ENCODE data around the gene DDX41. TPM values are rescaled to one million over a fixed set of nuclear protein-coding genes. Genes with fewer than 3 reads are reported as not detected.

DDX41 gene
- total RNA-seq, 1 donor from 2014 or later, result 60.7 TPM

- no peaks in the 10 kb centered on the region for H3K4me1 ChIP-seq
- Mint-ChIP-seq H3K27me3 (ENCODE audit: insufficient read depth, low read depth) (peaks cover 4% of the 10 kb centered on the region), H3K4me1 (peaks cover 21% of the 10 kb centered on the region), H3K9me3 (no peaks in the 10 kb centered on the region), H3K36me3 (peaks cover 23% of the 10 kb centered on the region), H3K4me3 (peak overlapping the region; percentile 46), H3K27ac (no peak overlapping the region)
- peaks cover 7% of the 10 kb centered on the region for H4K20me1 ChIP-seq (ENCODE audit: low read depth)
- H3K27me3 ChIP-seq, result no peaks in the 10 kb centered on the region
- peaks cover 22% of the 10 kb centered on the region for H3F3A ChIP-seq (ENCODE audit: low read depth)
- DNase-seq (ENCODE audit: low spot score), result no peak
- no peak overlapping the region for H2AFZ ChIP-seq (replicated peaks)
- H3K79me2 ChIP-seq (ENCODE audit: low read depth), result peaks cover 25% of the 10 kb centered on the region
- H3K9ac ChIP-seq, result no peak overlapping the region
- no peaks in the 10 kb centered on the region for H3K9me3 ChIP-seq (ENCODE audit: low read depth)
- H3K36me3 ChIP-seq, result no peaks in the 10 kb centered on the region
- H3K27ac ChIP-seq, result no peak overlapping the region
- no peak for TF ChIP-seq EZH2phosphoT487 (IDR thresholded peaks at IDR 0.05)
- no peak for TF ChIP-seq CTCF (IDR thresholded peaks at IDR 0.05)
- TF ChIP-seq EZH2 (IDR thresholded peaks at IDR 0.05), result no peak
- no peak overlapping the region for H3K4me2 ChIP-seq
- H3K4me3 ChIP-seq, result no peak overlapping the region
These were observed 2.9 kb upstream of the DDX41 start for GRCh38 chr5:177519463-177520235.

DNA sequence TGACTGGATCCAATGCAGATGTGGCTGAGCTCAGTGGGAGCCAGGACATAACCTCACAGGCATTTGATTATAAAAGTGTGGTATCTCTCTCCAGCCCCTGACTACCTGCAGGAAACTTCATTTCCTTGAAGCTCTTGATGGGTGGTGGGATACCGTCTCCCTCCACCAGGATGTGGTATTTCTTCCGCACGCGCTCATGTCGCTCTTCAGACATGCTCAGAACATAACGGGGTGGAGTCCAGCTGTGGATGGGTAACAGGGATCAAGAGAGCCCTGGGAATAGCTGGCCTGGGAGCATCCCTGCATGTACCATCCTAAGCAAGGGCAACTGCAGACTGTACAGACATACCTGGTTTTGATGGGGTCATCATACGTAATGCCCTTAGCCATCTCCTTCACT is 1.2 kb downstream of the DDX41 start:
- no peak overlapping the region for H3K9ac ChIP-seq
- peaks cover 11% of the 10 kb centered on the region for H3K27me3 Mint-ChIP-seq (ENCODE audit: insufficient read depth, low read depth)

DNA sequence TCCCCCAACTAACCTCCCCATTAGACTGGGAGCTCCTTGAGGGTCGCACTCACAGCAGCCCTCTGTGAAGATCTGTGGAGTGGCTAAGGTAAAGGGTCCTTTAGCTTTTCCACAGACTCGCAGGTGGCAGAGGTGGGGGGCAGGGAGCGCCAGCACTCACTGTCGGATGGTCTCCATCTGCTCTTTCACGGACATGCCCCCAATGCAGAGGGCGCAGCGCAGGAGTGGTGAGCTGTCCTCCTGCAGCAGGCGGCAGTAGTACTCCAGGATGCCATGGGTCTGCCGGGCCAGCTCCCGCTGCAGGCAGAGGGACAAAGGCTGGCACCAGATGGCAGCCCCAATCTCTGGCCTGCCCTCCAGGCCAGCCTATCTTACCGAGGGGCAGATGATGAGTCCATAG is 2.2 kb downstream of the DDX41 start:
- peaks cover 14% of the 10 kb centered on the region for H3F3A ChIP-seq (ENCODE audit: low read depth)

More for the DNA sequence above, 1.2 kb downstream of the DDX41 start:
- no peaks in the 10 kb centered on the region for H3K4me1 ChIP-seq
- no peaks in the 10 kb centered on the region for H3K27me3 ChIP-seq
- no peaks in the 10 kb centered on the region for H3K9me3 ChIP-seq (ENCODE audit: low read depth)
- no peak for DNase-seq (ENCODE audit: low spot score)
- peak overlapping the region; percentile 94 for H3K4me2 ChIP-seq
- H4K20me1 ChIP-seq (ENCODE audit: low read depth), result peaks cover 9% of the 10 kb centered on the region
- H3K27ac Mint-ChIP-seq, result peak overlapping the region; percentile 58
- no peaks in the 10 kb centered on the region for H3K36me3 ChIP-seq
- H3K4me3 ChIP-seq, result peak overlapping the region; percentile 73
- H3K79me2 ChIP-seq (ENCODE audit: low read depth), result peaks cover 25% of the 10 kb centered on the region
- no peaks in the 10 kb centered on the region for H3K9me3 Mint-ChIP-seq
- no peak overlapping the region for H3K27ac ChIP-seq
- peaks cover 22% of the 10 kb centered on the region for H3F3A ChIP-seq (ENCODE audit: low read depth)
- peaks cover 21% of the 10 kb centered on the region for H3K4me1 Mint-ChIP-seq
- H2AFZ ChIP-seq (replicated peaks), result no peak overlapping the region
- peak overlapping the region; percentile 92 for H3K4me3 Mint-ChIP-seq
- peaks cover 30% of the 10 kb centered on the region for H3K36me3 Mint-ChIP-seq
- TF ChIP-seq CTCF (IDR thresholded peaks at IDR 0.05) (no peak), EZH2 (IDR thresholded peaks at IDR 0.05) (no peak), EZH2phosphoT487 (IDR thresholded peaks at IDR 0.05) (no peak)

DNA sequence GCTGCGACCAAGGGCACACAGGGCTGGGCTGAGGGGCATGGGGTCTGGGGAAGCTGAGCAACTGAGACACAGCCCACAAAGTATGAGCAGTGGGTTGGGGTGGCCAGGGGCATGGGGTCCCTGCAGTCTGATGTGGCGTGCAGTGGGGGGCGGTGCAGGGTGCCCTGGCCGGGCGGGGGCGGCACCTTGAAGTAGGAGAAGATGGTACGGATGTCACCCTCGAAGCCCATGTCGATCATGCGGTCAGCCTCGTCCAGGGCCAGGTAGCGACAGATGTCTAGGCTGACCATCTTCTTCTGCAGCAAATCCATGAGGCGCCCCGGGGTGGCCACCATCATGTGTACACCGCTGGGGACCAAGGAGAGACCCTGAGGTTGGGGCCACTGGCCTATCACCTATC is 3.3 kb downstream of the DDX41 start:
- Mint-ChIP-seq H3K27ac (no peak overlapping the region), H3K4me3 (no peak overlapping the region), H3K4me1 (peaks cover 23% of the 10 kb centered on the region), H3K27me3 (ENCODE audit: insufficient read depth, low read depth) (peaks cover 11% of the 10 kb centered on the region), H3K36me3 (peaks cover 20% of the 10 kb centered on the region), H3K9me3 (no peaks in the 10 kb centered on the region)
- Histone ChIP-seq H3K27ac (no peak overlapping the region), H3K4me3 (no peak overlapping the region), H3K4me2 (no peak overlapping the region), H3K27me3 (no peaks in the 10 kb centered on the region), H3K4me1 (no peaks in the 10 kb centered on the region), H3K9ac (no peak overlapping the region), H3K79me2 (ENCODE audit: low read depth) (peaks cover 19% of the 10 kb centered on the region), H4K20me1 (ENCODE audit: low read depth) (peaks cover 9% of the 10 kb centered on the region), H3K9me3 (ENCODE audit: low read depth) (no peaks in the 10 kb centered on the region), H2AFZ (replicated peaks) (no peak overlapping the region), H3K36me3 (no peaks in the 10 kb centered on the region), H3F3A (ENCODE audit: low read depth) (peaks cover 7% of the 10 kb centered on the region)
- no peak for TF ChIP-seq EZH2 (IDR thresholded peaks at IDR 0.05)
- no peak for TF ChIP-seq CTCF (IDR thresholded peaks at IDR 0.05)
- no peak for TF ChIP-seq EZH2phosphoT487 (IDR thresholded peaks at IDR 0.05)
- no peak for DNase-seq (ENCODE audit: low spot score)

More for the DNA sequence above, 2.2 kb downstream of the DDX41 start:
- H3K9me3 Mint-ChIP-seq, result no peaks in the 10 kb centered on the region
- Histone ChIP-seq H3K9ac (no peak overlapping the region), H3K4me2 (no peak overlapping the region), H3K36me3 (no peaks in the 10 kb centered on the region), H3K9me3 (ENCODE audit: low read depth) (no peaks in the 10 kb centered on the region), H2AFZ (replicated peaks) (no peak overlapping the region), H3K27me3 (no peaks in the 10 kb centered on the region), H3K27ac (no peak overlapping the region), H3K4me1 (no peaks in the 10 kb centered on the region), H3K79me2 (ENCODE audit: low read depth) (peaks cover 25% of the 10 kb centered on the region), H3K4me3 (no peak overlapping the region), H4K20me1 (ENCODE audit: low read depth) (peaks cover 9% of the 10 kb centered on the region)
- TF ChIP-seq EZH2phosphoT487 (IDR thresholded peaks at IDR 0.05) (no peak), EZH2 (IDR thresholded peaks at IDR 0.05) (no peak)
- H3K4me1 Mint-ChIP-seq, result peaks cover 21% of the 10 kb centered on the region
- no peak overlapping the region for H3K27ac Mint-ChIP-seq
- no peak for DNase-seq (ENCODE audit: low spot score)
- H3K36me3 Mint-ChIP-seq, result peaks cover 22% of the 10 kb centered on the region
- H3K4me3 Mint-ChIP-seq, result peak overlapping the region; percentile 92
- peaks cover 11% of the 10 kb centered on the region for H3K27me3 Mint-ChIP-seq (ENCODE audit: insufficient read depth, low read depth)

All from neural progenitor cell (in vitro differentiated cells).